ENCODE measurements around the gene RPUSD3. TPM values are rescaled to one million over a fixed set of nuclear protein-coding genes. Genes with fewer than 3 reads are reported as not detected.
"Not testable (repeated sequence)": the region's sequence is repeated elsewhere in the genome, so short reads cannot be mapped to it uniquely, and the experiment has no call there.

Gene RPUSD3
- total and polyA plus RNA-seq, 11 donors: 25.8 to 68.6 (median 35.6) TPM

GRCh38 chr3:9878700-9879099 lies 34.9 kb upstream of the RPUSD3 start:
- H3K27ac ChIP-seq: no peak overlapping the region
- H3K36me3 ChIP-seq: no peaks in the 10 kb centered on the region
- no peak overlapping the region for H3K4me3 ChIP-seq
- ATAC-seq: no peak
- no peak for DNase-seq
- no peaks in the 10 kb centered on the region for H3K9me3 ChIP-seq
- intact Hi-C loops (cut with DNase I): no loop called here
- H3K4me1 ChIP-seq: no peaks in the 10 kb centered on the region
- H3K27me3 ChIP-seq: no peaks in the 10 kb centered on the region
- TF ChIP-seq, protein P1, sequence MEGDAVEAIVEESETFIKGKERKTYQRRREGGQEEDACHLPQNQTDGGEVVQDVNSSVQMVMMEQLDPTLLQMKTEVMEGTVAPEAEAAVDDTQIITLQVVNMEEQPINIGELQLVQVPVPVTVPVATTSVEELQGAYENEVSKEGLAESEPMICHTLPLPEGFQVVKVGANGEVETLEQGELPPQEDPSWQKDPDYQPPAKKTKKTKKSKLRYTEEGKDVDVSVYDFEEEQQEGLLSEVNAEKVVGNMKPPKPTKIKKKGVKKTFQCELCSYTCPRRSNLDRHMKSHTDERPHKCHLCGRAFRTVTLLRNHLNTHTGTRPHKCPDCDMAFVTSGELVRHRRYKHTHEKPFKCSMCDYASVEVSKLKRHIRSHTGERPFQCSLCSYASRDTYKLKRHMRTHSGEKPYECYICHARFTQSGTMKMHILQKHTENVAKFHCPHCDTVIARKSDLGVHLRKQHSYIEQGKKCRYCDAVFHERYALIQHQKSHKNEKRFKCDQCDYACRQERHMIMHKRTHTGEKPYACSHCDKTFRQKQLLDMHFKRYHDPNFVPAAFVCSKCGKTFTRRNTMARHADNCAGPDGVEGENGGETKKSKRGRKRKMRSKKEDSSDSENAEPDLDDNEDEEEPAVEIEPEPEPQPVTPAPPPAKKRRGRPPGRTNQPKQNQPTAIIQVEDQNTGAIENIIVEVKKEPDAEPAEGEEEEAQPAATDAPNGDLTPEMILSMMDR (IDR thresholded peaks at IDR 0.05): no peak
- TF ChIP-seq POLR2A (IDR thresholded peaks at IDR 0.05): no peak
- 65 to 71% (median 68%) methylated on average over 5 of the region's 5 CpGs for WGBS, 4 donors

GRCh38 chr3:9876991-9877390 lies 33.2 kb upstream of the RPUSD3 start:
- H3K4me1 ChIP-seq: no peaks in the 10 kb centered on the region
- no peaks in the 10 kb centered on the region for H3K27me3 ChIP-seq
- H3K9me3 ChIP-seq: no peaks in the 10 kb centered on the region
- DNase-seq (no peak), ATAC-seq (no peak)
- no peak overlapping the region for H3K27ac ChIP-seq
- TF ChIP-seq, protein P1 (IDR thresholded peaks at IDR 0.05): no peak
- TF ChIP-seq POLR2A (IDR thresholded peaks at IDR 0.05): no peak
- H3K4me3 ChIP-seq: no peak overlapping the region
- WGBS, 4 donors: 86 to 92% (median 89%) methylated on average over 12 of the region's 12 CpGs
- H3K36me3 ChIP-seq: no peaks in the 10 kb centered on the region
- intact Hi-C loops (cut with DNase I): no loop called here

DNA sequence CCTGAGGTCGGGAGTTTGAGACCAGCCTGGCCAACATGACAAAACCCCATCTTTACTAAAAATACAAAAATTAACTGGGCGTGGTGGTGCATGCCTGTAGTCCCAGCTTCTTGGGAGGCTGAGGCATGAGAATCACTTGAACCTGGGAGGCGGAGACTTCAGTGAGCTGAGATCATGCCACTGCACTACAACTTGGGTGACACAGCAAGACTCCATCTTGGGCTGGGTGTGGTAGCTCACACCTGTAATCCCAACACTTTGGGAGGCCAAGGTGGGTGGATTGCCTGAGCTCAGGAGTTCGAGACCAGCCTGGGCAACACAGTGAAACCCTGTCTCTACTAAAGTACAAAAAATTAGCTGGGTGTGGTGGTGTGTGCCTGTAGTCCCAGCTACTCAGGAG lies 32.4 kb upstream of the RPUSD3 start:
- WGBS, 4 donors: 81 to 90% (median 85%) methylated on average over 4 of the region's 4 CpGs
- ATAC-seq; intact Hi-C loops (cut with DNase I); H3K27me3 ChIP-seq; H3K27ac ChIP-seq; H3K4me3 ChIP-seq; H3K9me3 ChIP-seq; H3K36me3 ChIP-seq; H3K4me1 ChIP-seq; DNase-seq: not testable (repeated sequence)

DNA sequence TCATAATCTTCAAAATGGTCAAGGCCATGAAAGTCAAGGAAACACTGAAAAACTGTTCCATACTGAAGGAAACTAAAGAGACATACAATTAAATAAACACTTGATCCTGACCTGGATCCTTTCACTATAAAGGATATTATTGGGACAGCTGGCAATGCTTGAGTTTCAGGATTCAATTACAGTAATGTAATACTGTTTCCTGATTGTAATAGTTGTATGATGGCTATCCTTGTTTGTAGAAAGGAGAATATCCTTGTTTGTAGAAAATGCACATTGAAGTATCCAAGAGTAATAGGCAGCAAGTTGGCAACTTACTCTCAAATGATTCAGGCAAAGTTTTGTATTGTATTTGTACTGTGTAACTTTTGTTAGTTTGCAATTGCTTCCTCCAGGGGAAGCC lies 31.6 kb upstream of the RPUSD3 start:
- H3K9me3 ChIP-seq: no peaks in the 10 kb centered on the region
- no peak for ATAC-seq
- TF ChIP-seq POLR2A (IDR thresholded peaks at IDR 0.05): no peak
- no peaks in the 10 kb centered on the region for H3K4me1 ChIP-seq
- intact Hi-C loops (cut with DNase I): no loop called here
- no peak for DNase-seq
- no peak overlapping the region for H3K4me3 ChIP-seq
- H3K27ac ChIP-seq: no peak overlapping the region
- no peaks in the 10 kb centered on the region for H3K36me3 ChIP-seq
- H3K27me3 ChIP-seq: no peaks in the 10 kb centered on the region

DNA sequence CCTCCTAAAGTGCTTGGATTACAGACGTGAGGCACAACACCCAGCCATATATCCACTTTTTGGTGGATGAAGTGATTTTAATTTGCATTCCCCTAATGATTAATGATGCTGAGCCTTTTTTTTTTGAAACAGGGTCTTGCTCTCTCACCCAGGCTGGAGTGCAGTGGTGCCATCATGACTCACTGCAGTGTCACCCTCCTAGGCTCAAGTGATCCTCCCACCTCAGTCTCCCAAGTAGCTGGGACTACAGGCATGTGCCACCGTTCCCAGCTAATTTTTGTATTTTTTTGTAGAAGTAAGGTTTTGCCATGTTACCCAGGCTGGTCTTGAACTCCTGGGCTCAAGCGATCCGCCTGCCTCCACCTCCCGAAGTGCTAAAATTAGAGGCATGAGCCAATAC lies 28.3 kb upstream of the RPUSD3 start:
- DNase-seq; intact Hi-C loops (cut with DNase I); H3K36me3 ChIP-seq; H3K4me1 ChIP-seq; ATAC-seq; H3K27me3 ChIP-seq; H3K4me3 ChIP-seq; H3K9me3 ChIP-seq; H3K27ac ChIP-seq: not testable (repeated sequence)
- 92 to 98% (median 96%) methylated on average over 5 of the region's 5 CpGs for WGBS, 4 donors

- DNase-seq: no peak
- WGBS, 4 donors: 37 to 98% (median 48%) methylated on average over 1 of the region's 1 CpG
- Histone ChIP-seq H3K4me1 (no peaks in the 10 kb centered on the region), H3K4me3 (no peak overlapping the region), H3K27ac (no peak overlapping the region), H3K9me3 (no peaks in the 10 kb centered on the region), H3K27me3 (no peaks in the 10 kb centered on the region), H3K36me3 (no peaks in the 10 kb centered on the region)
- TF ChIP-seq POLR2A (IDR thresholded peaks at IDR 0.05): no peak
- TF ChIP-seq, protein P1 (IDR thresholded peaks at IDR 0.05): no peak
- intact Hi-C loops (cut with DNase I): no loop called here
- ATAC-seq: no peak
Measured at GRCh38 chr3:9870978-9871377, 27.2 kb upstream of the RPUSD3 start.
